HG02759 (cell line): Measurements from ENCODE around the gene NDE1.

Experiments used
- ATAC-seq: cut with Tn5 transposase; IDR thresholded peaks from one replicate; pipeline ENCODE4 v1.9.1; 2021; ENCODE audit warnings: mild to moderate bottlenecking, moderate library complexity; ENCODE audit not compliant: unreplicated experiment

Gene NDE1

DNA sequence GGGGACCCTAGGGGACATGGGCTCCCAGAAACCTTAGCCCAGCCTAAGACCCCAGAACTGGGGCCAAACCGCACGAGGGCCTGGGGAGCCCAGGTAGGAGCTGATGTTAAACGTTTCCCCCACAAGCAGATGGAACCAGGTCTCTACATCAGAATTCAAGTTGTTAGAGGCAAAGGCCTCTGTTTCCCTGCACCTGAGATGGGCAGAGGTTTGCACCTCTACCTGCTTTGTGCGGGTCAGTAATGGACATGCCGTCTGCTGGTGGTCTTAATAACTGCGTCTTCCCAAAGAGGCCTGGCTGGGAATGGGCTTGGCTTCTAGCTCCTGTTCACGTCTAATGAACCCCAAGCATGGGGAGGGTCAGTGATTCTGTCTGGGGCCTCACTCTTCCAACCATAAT, 79.1 kb downstream of the NDE1 start:
- ATAC-seq = no peak

- ATAC-seq = no peak
Measured at GRCh38 chr16:15732416-15732815, 82.4 kb downstream of the NDE1 start.

GRCh38 chr16:15735610-15736009, 85.6 kb downstream of the NDE1 start:
- no peak for ATAC-seq

- ATAC-seq = no peak
Measured at GRCh38 chr16:15736529-15736928, 86.5 kb downstream of the NDE1 start.

DNA sequence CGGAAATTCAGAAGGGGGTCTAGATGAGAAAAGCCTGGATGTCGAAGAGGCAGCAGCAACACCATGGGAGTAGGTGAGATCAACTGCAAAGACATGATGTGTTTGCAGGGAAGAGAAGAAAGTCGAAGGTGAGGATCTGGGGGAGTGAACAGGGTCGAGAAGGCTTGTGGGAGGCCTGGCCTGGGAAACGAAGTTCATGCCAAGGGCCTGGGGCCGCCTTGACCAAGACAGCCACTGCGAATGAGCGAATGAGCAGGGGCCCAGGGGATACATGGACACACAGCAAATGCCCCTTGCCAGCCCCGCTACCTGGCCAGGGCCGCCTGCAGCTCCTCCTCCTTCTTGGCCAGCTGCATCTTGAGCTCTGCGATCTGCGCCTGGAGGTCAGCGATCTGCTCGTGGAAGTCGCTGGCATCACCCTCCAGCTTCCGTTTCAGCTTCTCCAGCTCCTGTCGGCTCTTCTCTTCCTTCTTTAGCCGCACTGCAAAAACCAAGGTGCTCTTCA, 87.1 kb downstream of the NDE1 start:
- no peak for ATAC-seq

DNA sequence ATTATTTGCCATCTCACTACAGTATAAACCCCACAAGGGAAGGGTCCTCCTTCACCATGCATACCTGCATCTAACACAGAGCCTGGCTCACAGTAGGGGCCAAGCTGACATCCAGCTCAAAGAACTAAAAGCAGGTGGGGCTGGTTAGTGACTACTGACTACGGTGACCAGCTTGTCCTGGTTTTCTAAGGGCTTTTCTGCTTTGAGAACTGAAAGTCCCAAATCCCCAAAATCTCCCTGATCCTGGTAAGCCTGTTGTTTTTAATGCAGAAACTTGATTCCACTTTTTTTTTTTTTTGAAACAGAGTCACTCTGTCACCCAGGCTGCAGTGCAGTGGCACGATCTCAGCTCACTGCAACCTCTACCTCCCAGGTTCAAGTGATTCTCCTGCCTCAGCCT, 89.4 kb downstream of the NDE1 start:
- ATAC-seq = no peak

GRCh38 chr16:15739950-15740349, 89.9 kb downstream of the NDE1 start:
- no peak for ATAC-seq

GRCh38 chr16:15741207-15741871, 91.3 kb downstream of the NDE1 start:
- no peak for ATAC-seq

DNA sequence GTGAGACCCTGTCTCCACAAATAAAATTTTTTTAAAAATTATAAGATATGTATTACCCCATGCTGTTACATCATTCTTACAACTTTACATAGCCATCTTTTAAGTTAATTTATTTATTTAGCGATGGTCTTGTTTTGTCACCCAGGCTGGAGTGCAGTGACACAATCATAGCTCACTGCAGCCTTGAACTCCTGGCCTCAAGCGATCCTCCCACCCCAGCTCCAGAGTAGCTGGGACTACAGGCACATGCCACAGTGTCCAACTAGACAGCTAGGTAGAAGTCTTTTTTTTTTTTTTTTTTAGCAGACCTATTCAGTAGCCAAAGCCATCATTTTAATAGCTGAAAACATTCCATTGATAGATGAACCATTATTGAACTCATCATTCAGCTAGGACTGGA, 92.7 kb downstream of the NDE1 start:
- ATAC-seq = no peak

DNA sequence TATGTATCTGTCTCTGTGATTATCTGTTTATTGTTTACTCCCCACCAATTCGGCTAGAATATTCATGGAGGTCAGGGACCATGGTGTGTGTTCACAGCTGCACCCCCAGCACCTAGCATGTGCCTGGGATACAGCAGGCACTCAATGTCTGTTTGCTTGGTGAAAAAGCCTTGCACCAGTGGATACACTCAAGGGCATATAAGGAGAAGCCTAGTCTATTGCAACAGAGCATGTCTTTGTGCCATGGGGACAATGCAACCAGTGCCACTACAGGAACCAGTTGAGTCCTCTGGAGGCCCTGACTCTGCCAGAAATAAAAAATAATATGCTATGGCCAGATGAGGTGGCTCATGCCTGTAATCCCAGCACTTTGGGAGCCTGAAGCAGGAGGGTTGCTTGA, 93.6 kb downstream of the NDE1 start:
- no peak for ATAC-seq

DNA sequence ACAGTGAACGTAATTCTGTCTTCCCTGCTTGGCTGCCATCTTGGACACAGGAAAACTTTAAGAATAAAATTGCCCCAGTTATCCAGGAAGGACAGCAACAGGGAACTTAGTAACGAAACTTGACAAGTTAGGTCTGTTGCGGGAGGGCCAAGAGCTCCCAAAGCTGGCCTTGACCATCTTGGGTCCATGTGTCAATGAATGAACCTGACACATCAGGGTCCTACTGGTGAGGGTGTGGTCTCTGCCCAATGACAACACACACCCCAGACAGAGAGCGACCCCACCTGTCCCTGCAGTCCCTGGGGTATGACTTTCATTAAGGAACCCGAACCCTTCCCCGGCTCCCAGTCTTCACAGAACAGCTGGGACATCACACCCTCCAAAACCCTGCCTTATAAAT, 96.3 kb downstream of the NDE1 start:
- no peak for ATAC-seq

DNA sequence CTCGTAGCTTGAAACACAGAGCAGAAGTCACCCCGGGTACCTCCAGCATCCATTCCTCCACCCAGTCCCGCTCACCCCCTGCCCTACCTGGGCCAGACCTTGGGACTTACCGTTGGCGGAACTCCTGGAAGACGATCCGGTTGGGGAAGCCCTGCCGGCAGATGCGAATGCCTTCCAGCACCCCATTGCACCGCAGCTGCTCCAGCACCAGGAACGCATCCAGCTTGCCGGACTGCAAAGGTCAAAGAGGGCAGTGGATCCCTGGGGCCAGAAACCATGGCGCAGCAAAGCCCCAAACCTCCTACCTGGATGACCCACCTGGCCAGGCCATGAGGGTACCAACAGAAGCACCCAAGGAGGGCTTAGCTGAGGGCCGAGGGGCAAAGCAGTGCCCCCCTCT, 97.9 kb downstream of the NDE1 start:
- ATAC-seq = no peak

DNA sequence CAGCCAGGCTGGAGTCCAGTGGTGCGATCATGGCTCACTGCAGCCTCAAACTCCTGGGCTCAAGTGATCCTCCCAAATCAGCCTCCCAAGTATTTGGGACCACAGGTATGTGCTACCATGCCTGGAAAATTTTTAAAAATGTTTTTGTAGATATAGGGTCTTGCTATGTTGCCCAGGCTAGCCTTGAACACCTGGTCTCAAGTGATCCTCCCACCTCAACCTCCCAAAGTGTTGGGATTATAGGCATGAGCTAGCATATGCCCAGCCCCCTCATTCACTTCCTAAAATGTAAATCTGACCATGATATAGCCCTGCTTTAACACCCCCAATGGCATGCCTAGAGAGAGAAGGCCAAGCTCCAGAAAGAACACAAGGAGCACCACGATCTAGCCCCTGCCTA, 98.6 kb downstream of the NDE1 start:
- ATAC-seq = no peak

DNA sequence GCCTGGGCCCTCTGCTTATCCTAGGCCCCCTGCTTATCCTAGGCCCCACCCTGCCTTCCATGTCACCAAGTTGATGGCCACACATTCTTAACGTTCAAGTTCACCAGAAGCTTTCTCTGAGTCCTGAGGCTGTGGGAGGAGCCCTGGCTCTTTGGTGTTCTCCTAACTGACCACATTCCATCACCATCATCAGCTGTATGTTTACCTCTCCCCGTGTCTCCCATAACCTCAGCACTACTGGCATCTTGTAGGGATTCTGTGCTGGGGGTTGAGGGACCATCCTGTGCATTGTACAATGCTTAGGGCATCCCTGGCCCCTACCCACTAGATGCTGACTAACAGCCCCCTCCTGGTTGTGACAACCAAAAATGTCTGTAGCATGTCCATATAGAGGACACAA, 99.3 kb downstream of the NDE1 start:
- no peak for ATAC-seq

GRCh38 chr16:15749985-15750384, 99.9 kb downstream of the NDE1 start:
- no peak for ATAC-seq

DNA sequence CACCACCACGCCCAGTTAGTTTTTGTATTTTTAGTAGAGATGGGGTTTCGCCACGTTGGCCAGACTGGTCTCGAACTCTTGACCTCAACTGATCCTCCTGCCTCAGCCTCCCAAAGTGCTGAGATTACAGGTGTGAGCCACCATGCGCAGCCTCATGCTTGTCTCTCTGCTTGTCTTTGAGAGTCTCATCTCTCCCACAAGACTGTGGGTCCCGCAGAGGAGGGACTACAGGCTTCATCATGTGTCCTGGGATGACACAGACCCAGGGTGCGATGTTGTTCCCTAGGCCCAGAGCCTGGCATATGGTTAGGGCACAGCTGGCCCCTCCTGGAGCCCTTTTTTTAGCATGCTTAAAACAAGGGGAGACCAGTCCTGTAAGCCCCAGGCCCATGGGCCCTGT, 101.9 kb downstream of the NDE1 start:
- ATAC-seq = no peak

DNA sequence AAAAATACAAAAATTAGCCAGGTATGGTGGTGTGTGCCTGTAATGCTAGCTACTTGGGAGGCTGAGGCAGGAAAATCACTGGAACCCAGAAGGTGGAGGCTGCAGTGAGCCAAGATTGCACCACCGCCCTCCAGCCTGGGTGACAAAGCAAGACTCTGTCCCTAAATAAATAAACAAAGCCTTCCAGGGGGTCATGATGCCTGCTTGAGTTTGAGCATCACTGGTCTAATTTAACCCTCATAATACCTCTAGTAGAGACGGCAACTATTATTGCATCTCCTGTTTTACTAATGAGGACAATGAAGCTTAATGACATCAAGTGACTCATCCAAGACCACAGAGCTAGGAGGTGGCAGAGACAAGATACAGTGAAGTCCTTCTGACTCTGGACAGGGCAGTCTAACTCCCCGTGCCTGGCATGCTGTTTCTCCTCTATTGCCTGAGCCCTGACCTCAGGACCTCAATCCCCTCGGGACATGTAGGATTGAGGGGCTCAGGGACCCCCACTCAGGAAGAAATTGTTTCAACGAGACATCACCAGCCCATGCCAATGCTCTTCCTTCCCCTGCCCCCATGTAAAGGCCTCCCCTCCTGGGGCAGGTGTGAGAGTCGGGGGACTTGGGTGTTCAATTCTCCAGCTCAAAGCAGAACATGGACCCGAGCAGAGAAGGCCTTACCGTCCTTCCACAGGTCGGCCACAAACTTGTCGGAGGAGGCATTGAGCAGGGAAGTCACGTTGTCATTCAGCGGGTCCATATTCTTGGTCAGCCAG, 102.9 kb downstream of the NDE1 start:
- no peak for ATAC-seq

DNA sequence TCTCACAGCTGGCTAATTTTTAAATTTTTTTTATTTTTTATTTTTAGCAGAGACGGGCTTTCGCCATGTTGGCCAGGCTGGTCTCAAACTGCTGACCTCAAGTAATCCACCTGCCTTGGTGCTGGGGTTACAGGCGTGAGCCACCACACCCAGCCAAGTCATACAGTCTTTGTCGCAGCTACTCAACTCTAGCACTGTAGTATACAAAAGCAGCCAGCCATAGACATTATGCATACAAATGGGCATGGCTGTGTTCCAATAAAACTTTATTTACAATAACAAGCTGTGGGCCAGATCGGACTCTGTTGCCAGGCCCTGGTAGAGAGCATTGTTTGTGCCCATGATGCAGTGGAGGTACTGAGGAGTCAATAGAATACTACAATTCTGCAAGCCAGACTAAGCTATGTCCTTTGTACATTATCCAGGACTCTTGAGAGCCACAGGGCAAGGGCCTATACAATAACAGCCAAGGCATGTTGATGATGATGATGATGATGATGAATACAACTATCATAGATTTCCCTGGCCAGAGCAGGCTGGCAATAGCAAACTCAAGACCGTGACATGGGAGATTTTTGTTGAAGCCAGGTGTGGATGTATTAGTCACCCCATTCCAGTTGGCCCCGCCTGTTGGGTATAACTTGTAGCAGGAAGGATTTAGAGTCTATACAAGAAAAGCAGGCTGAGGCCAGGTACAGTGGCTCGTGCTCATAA, 104.9 kb downstream of the NDE1 start:
- no peak for ATAC-seq

DNA sequence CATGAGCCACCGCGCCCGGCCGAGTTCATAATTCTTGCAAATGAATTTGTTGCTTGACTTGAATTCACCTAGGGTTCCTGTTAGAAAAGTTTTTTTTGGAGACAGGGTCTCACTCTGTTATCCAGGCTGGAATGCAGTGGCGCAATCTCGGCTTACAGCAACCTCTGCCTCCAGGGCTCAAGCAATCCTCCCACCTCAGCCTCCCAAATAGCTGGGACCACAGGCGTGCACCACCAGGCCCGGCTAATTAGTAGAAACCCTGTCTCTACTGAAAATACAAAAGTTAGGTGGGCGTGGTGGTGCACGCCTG, 107.0 kb downstream of the NDE1 start:
- no peak for ATAC-seq

GRCh38 chr16:15757630-15758251, 107.7 kb downstream of the NDE1 start:
- no peak for ATAC-seq

DNA sequence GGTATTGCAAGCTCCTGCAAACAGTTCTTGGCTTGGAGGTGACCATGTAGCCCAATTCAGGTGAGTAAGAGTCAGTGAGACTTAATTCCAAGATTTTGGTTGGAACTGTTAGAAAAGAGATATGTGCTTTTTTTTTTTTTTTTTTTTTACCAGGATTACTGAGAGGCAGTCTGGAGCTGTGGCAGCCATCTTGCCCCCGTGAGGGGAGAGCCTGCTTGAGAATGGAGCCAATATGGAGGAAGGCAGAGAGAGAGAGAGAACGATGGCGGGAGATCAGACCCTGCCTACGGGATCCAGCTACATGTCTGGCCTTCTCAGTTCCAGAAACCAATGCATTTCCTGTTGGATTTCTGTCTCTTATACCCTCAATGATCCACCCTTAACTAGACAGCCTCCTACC, 109.0 kb downstream of the NDE1 start:
- no peak for ATAC-seq

DNA sequence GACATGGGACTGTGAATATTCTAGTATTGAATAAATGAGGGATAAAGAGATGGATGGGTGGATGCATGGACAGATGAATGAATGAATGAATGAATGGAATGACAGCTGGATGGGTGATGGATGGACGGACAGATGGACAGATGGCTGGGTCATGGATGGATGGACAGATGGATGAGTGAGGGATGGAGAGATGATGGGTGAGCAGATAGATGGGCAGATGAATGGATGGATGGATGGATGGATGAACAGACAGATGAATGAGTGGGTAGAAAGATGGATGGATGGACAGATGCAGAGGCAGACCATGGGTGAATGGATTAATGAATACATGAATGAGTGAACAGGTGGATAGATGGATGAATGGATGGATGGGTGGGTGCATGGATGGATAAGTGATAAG, 110.1 kb downstream of the NDE1 start:
- ATAC-seq = no peak
